IMR-90 (cell line): Measurements from ENCODE around the gene ECI2. TPM values are rescaled to one million over a fixed set of nuclear protein-coding genes. Genes with fewer than 3 reads are reported as not detected.

Experiments
- ATAC-seq: fragments of 200-7000 bp; cut with Tn5 transposase; 2 replicates; pipeline ENCODE4 v1.9.1; 2020; ENCODE audit warnings: low read depth, mild to moderate bottlenecking, moderate library complexity
- BruUV-seq: library from RNA; stranded (reverse); fragments of 400-500 nt; replicated peaks from 2 replicates; lab custom pipeline; 2021; lab: Mats Ljungman, UMichigan
- CTCF ChIA-PET: fragments of 300-600 bp; formaldehyde crosslinking; extraction: SDS; loops from one replicate; lab custom pipeline; 2021; ENCODE audit warnings: antibody characterized with exemption; lab: Yijun Ruan, JAX
- POLR2A ChIA-PET: fragments of 300-600 bp; sonication (Branson Sonifier 250); formaldehyde crosslinking; loops from one replicate; lab custom pipeline; 2022; ENCODE audit warnings: antibody characterized with exemption; ENCODE audit not compliant: unreplicated experiment; lab: Charles Lee
- DNase-seq: peaks from one replicate; pipeline ENCODE4 v3.0.0; 2013
- H2AFZ ChIP-seq: replicated peaks from 2 replicates; pipeline ENCODE3; 2013; ENCODE audit warnings: low read length, mild to moderate bottlenecking; ENCODE audit not compliant: poor library complexity
- H2AK5ac ChIP-seq: 2 replicates; pipeline ENCODE4 v1.6.1; 2013; ENCODE audit warnings: low read depth, low read length, inconsistent platforms
- H2AK9ac ChIP-seq: replicated peaks from 2 replicates; pipeline ENCODE3; 2013; ENCODE audit warnings: mild to moderate bottlenecking, low read depth, low read length, moderate library complexity; ENCODE audit not compliant: poor library complexity
- H2BK120ac ChIP-seq: 2 replicates; pipeline ENCODE4 v1.6.1; 2013; ENCODE audit warnings: low read depth, low read length, inconsistent platforms
- H2BK15ac ChIP-seq: 3 replicates; pipeline ENCODE4 v1.6.1; 2013; ENCODE audit warnings: low read depth, low read length, inconsistent platforms
- H2BK20ac ChIP-seq: 2 replicates; pipeline ENCODE4 v1.6.1; 2013; ENCODE audit warnings: low read depth, mild to moderate bottlenecking, inconsistent platforms, low read length, moderate library complexity
- H2BK5ac ChIP-seq: 2 replicates; pipeline ENCODE4 v1.6.1; 2013; ENCODE audit warnings: mild to moderate bottlenecking, low read depth, low read length, inconsistent platforms; ENCODE audit not compliant: poor library complexity, severe bottlenecking
- H3K14ac ChIP-seq: replicated peaks from 2 replicates; pipeline ENCODE4 v1.6.1; 2013; ENCODE audit warnings: low read depth, low read length, inconsistent platforms
- H3K18ac ChIP-seq: 2 replicates; pipeline ENCODE4 v1.6.1; 2013; ENCODE audit warnings: low read depth, low read length, control low read depth
- H3K23ac ChIP-seq: 2 replicates; pipeline ENCODE4 v1.6.1; 2013; ENCODE audit warnings: low read depth, low read length, inconsistent platforms
- H3K27ac ChIP-seq: 2 replicates; pipeline ENCODE4 v1.5.1; 2013; ENCODE audit warnings: mild to moderate bottlenecking, control low read depth, low read length; ENCODE audit not compliant: insufficient read depth
- H3K27me3 ChIP-seq: 2 replicates; pipeline ENCODE4 v1.6.1; 2013; ENCODE audit warnings: low read length; ENCODE audit not compliant: control insufficient read depth, insufficient read depth
- H3K36me3 ChIP-seq: 2 replicates; pipeline ENCODE4 v1.6.1; 2013; ENCODE audit warnings: low read length, mixed read lengths; ENCODE audit not compliant: control insufficient read depth, insufficient read depth
- H3K4ac ChIP-seq: 2 replicates; pipeline ENCODE4 v1.6.1; 2013; ENCODE audit warnings: low read depth, low read length, inconsistent platforms
- H3K4me1 ChIP-seq: 2 replicates; pipeline ENCODE4 v1.6.1; 2013; ENCODE audit warnings: low read length, mixed read lengths; ENCODE audit not compliant: control insufficient read depth, insufficient read depth
- H3K4me2 ChIP-seq: 2 replicates; pipeline ENCODE4 v1.6.1; 2013; ENCODE audit warnings: low read depth, mild to moderate bottlenecking, control low read depth, low read length, moderate library complexity
- H3K4me3 ChIP-seq: 2 replicates; pipeline ENCODE4 v1.5.1; 2013; ENCODE audit warnings: low read depth, mild to moderate bottlenecking, control low read depth, low read length, moderate library complexity; ENCODE audit not compliant: insufficient read depth
- H3K56ac ChIP-seq: 2 replicates; pipeline ENCODE4 v1.6.1; 2013; ENCODE audit warnings: low read length, inconsistent platforms; ENCODE audit not compliant: insufficient read depth; ENCODE audit errors: extremely low read depth
- H3K79me1 ChIP-seq, 2 experiments: 2 replicates each; pipeline ENCODE4 v1.6.1; 2013; ENCODE audit warnings: low read length in 2 of 2, inconsistent platforms in 1 of 2, low read depth in 1 of 2
- H3K9ac ChIP-seq: 2 replicates; pipeline ENCODE4 v1.6.1; 2013; ENCODE audit warnings: low read depth, low read length, control low read depth
- H3K9me1 ChIP-seq: 2 replicates; pipeline ENCODE4 v1.6.1; 2013; ENCODE audit warnings: low read length, inconsistent platforms; ENCODE audit not compliant: insufficient read depth
- H3K9me3 ChIP-seq: 2 replicates; pipeline ENCODE4 v1.6.1; 2013; ENCODE audit warnings: low read length; ENCODE audit not compliant: control insufficient read depth, insufficient read depth
- H4K20me1 ChIP-seq: 2 replicates; pipeline ENCODE4 v1.6.1; 2013; ENCODE audit warnings: low read length, inconsistent platforms; ENCODE audit not compliant: insufficient read depth
- H4K5ac ChIP-seq: 2 replicates; pipeline ENCODE4 v1.6.1; 2013; ENCODE audit warnings: mild to moderate bottlenecking, low read depth, low read length, control low read depth
- H4K8ac ChIP-seq, 2 experiments: 2 replicates each; pipeline ENCODE4 v1.6.1; 2013; ENCODE audit warnings: low read depth in 2 of 2, low read length in 2 of 2, control low read depth in 1 of 2, inconsistent platforms in 1 of 2
- H4K91ac ChIP-seq: 2 replicates; pipeline ENCODE4 v1.6.1; 2013; ENCODE audit warnings: low read depth, low read length, inconsistent platforms; ENCODE audit not compliant: insufficient read depth
- BHLHE40 ChIP-seq: fragments of 150-350 bp; IDR thresholded peaks from 2 replicates; pipeline ENCODE4 v1.6.1; 2016; ENCODE audit warnings: mild to moderate bottlenecking, low read depth, low read length
- CHD1 ChIP-seq: IDR thresholded peaks from 2 replicates; pipeline ENCODE4 v1.6.1; 2012; ENCODE audit warnings: low read depth, low read length, improper control_type of control experiment
- ELK1 ChIP-seq: fragments of 150-350 bp; IDR thresholded peaks from 2 replicates; pipeline ENCODE4 v1.6.1; 2016; ENCODE audit warnings: low read depth, mild to moderate bottlenecking, low read length, moderate library complexity, borderline replicate concordance
- FOS ChIP-seq: fragments of 150-350 bp; IDR thresholded peaks from 2 replicates; pipeline ENCODE4 v1.6.1; 2016; ENCODE audit warnings: low read depth, low read length
- MAZ ChIP-seq: IDR thresholded peaks from 2 replicates; pipeline ENCODE4 v1.6.1; 2012; ENCODE audit warnings: low read depth, mild to moderate bottlenecking, low read length, improper control_type of control experiment, moderate library complexity, borderline replicate concordance
- MXI1 ChIP-seq: IDR thresholded peaks from 2 replicates; pipeline ENCODE4 v1.6.1; 2012; ENCODE audit warnings: low read depth, mild to moderate bottlenecking, low read length, moderate library complexity, borderline replicate concordance
- POLR2A ChIP-seq: IDR thresholded peaks from 2 replicates; pipeline ENCODE4 v1.6.1; 2012; ENCODE audit warnings: mild to moderate bottlenecking, low read depth, low read length
- RAD21 ChIP-seq: IDR thresholded peaks from 2 replicates; pipeline ENCODE4 v1.6.1; 2012; ENCODE audit warnings: low read length, improper control_type of control experiment
- RFX5 ChIP-seq: IDR thresholded peaks from 2 replicates; pipeline ENCODE4 v1.8.0; 2012; ENCODE audit warnings: low read depth, mild to moderate bottlenecking, low read length, moderate library complexity
- SMC3 ChIP-seq: fragments of 150-350 bp; IDR thresholded peaks from 2 replicates; pipeline ENCODE4 v1.6.1; 2016; ENCODE audit warnings: low read depth, mild to moderate bottlenecking, antibody characterized with exemption, low read length, moderate library complexity
- WGBS, 2 experiments: methylation state at CpG; one replicate each; pipeline versions ENCODE4 v1.1.5 to v1.1.7; 2013; ENCODE audit warnings: missing lambda C conversion rate in 2 of 2; ENCODE audit not compliant: insufficient read length in 1 of 2; ENCODE audit errors: extremely low coverage in 2 of 2; 5-methylcytosine and 5-hydroxymethylcytosine counted together
- dilution Hi-C: fragments of 300-500 bp; cut with HindIII; formaldehyde crosslinking; loops from one replicate; pipeline ENCODE4 v1.14.3; 2018; ENCODE audit warnings: low sequenced_read_pairs; ENCODE audit not compliant: unreplicated experiment
- in situ Hi-C: fragments of 300-500 bp; cut with MboI; formaldehyde crosslinking; loops from 3 replicates; pipeline ENCODE4 v1.14.3; 2019; ENCODE audit warnings: low sequenced_read_pairs, inconsistent platforms, mixed read lengths
- intact Hi-C: fragments of 100-400 bp; cut with micrococcal nuclease; formaldehyde crosslinking; loops from 2 replicates; pipeline ENCODE4 v1.10.0; 2022
- polyA plus RNA-seq, 3 experiments: library from polyadenylated mRNA; depleted of rRNA; stranded (reverse); fragments of >200 nt; gene quantifications; 2 replicates each; pipeline ENCODE4 v1.2.3, GENCODE V29; 2012; ENCODE audit warnings: low replicate concordance in 1 of 3
- total RNA-seq: library from RNA; depleted of rRNA; stranded (reverse); fragments of >200 nt; gene quantifications from 2 replicates; pipeline ENCODE4 v1.2.3, GENCODE V29; 2012

Gene ECI2
- total and polyA plus RNA-seq, 2 of the 4 experiments (the other 2 are of a cell fraction), result 64.1 to 152 TPM

- Histone ChIP-seq H3K9me3 (peaks cover under 1% of the 10 kb centered on the region; the same call in 1 of the 2 replicates), H2BK5ac (no peak overlapping the region), H3K9me1 (no peaks in the 10 kb centered on the region), H3K4me1 (no peaks in the 10 kb centered on the region), H3K79me1 (no peaks in the 10 kb centered on the region), H3K4me2 (no peak overlapping the region), H4K91ac (no peak overlapping the region), H4K5ac (no peak overlapping the region), H3K27me3 (peaks cover 5% of the 10 kb centered on the region), H3K23ac (no peak overlapping the region), H2BK20ac (no peak overlapping the region), H2BK120ac (no peak overlapping the region), H3K27ac (no peak overlapping the region), H3K18ac (no peak overlapping the region), H3K36me3 (no peaks in the 10 kb centered on the region), H3K4ac (no peak overlapping the region), H2AK5ac (no peak overlapping the region), H2AK9ac (no peak overlapping the region), H3K56ac (no peak overlapping the region), H4K8ac (no peak overlapping the region), H3K9ac (no peak overlapping the region), H2AFZ (no peak overlapping the region), H3K14ac (no peak overlapping the region), H4K20me1 (no peaks in the 10 kb centered on the region), H2BK15ac (no peak overlapping the region), H3K4me3 (no peak overlapping the region)
- no TSS peak for BruUV-seq
- dilution Hi-C loops, result no loop called here
- 0 out of 2 replicates have a peak, but pooled peaks have one; percentile 29 for ATAC-seq
- intact Hi-C loops, result no loop called here
- POLR2A ChIA-PET, result no interaction called here
- no CpG with 5 or more reads among the region's 1 CpG for WGBS, 2 experiments
- DNase-seq, result no peak
- in situ Hi-C loops, result no loop called here
- TF ChIP-seq POLR2A, result no peak
- no peak for TF ChIP-seq FOS
- TF ChIP-seq MXI1, result no peak
- TF ChIP-seq CHD1, result no peak
- TF ChIP-seq SMC3, result no peak
- no peak for TF ChIP-seq ELK1
- no peak for TF ChIP-seq RFX5
- TF ChIP-seq MAZ, result no peak
- no peak for TF ChIP-seq RAD21
- no peak for TF ChIP-seq BHLHE40
- CTCF ChIA-PET, result interaction anchor here (0.6 to 1.2 kb wide), 2 partner anchors 48 to 117 kb away, joined by 3 to 5 read pairs; no protein-coding TSS in a partner anchor
Measured at GRCh38 chr6:4162370-4162769, 27.0 kb upstream of the ECI2 start.
